HepG2 (cell line): Measurements from ENCODE around the gene LGI4.

Experiments
- HNRNPUL1 ChIP-seq: fragments of 200-400 bp; formaldehyde crosslinking; IDR thresholded peaks from 2 replicates; pipeline ENCODE4 v1.6.1; 2017; ENCODE audit warnings: low read depth, mild to moderate bottlenecking, low read length, moderate library complexity
- SP1 ChIP-seq, 2 experiments: fragments of 450-650 bp in 1 of 2; sonication (generic) in 1 of 2; formaldehyde crosslinking in 1 of 2; IDR thresholded peaks; 2 replicates each; pipeline versions ENCODE4 v1.4.0 to v1.6.1; 2016 to 2020; ENCODE audit warnings: missing genetic modification reagents in 1 of 2

DNA sequence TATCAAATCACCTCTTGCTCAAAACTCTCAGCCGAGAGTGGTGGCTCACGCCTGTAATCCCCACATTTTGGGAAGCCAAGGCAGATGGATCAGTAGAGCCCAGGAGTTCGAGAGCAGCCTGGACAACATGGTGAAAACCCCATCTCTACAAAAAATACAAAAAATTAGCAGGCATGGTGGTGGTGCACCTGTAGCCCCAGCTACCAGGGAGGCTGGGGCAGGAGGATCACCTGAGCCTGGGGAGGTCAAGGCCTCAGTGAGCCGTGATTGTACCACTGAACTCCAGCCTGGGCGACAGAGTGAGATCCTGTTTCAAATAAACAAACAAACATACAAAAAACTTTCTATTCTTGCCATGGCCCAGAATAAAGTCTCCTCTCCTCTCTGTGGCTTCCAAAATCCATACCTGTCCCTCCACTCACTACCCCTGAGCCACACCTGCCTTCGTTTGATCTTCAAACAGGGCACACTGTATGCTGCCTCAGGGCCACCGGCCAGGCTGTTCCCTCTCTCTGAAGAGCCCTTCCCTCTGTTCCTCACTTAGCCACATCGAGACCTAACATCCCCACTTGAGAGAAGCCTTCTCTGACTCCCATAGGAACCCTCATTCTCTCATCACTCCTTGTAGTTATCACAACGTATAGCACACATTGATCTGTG is 6.3 kb downstream of the LGI4 start:
- TF ChIP-seq HNRNPUL1 (no peak), SP1 (IDR thresholded peaks at IDR 0.05) (no peak), SP1 (CRISPR knock-in tag; IDR thresholded peaks at IDR 0.05) (no peak)
